ENCODE measurements around the gene HMGXB3.

The HMGXB3 gene

DNA sequence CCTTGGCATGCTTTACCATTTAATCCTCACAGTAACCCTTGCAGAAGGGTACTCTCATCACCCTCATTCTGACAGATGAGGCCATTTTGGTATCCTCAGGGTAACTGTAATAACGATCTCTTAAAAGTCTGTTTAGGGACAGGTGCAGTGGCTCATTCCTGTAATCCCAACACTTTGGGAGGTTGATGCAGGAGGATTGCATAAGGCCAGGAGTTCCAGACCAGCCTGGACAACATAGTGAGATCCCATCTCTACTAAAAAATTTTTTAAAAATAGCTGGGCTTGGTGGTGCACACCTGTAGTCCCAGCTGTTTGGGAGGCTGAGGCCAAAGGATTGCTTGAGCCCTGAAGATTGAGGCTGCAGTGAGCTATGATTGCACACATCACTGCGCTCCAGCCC is 54.0 kb downstream of the HMGXB3 start:
- DNase-seq: no peak

GRCh38 chr5:150055326-150056074 is 55.0 kb downstream of the HMGXB3 start:
- DNase-seq: no peak

DNA sequence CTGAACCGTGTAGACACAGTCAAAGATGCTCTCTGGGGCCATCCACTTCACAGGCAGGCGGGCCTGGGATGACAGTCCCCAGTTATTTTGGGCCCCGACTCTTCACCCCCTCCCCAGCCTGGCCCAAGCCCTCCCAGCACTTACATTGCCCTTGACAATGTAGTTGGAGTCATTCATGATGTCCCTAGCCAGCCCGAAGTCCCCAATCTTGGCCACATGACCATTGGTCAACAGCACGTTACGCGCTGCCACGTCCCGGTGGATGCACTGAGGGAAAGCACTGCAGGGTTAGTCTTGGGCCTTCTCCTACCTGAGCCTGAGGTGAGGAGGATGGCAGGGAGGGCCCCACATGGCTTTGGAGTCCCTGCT is 55.5 kb downstream of the HMGXB3 start:
- DNase-seq: no peak

- no peak for DNase-seq
These were observed 56.5 kb downstream of the HMGXB3 start for GRCh38 chr5:150057052-150057451.

DNA sequence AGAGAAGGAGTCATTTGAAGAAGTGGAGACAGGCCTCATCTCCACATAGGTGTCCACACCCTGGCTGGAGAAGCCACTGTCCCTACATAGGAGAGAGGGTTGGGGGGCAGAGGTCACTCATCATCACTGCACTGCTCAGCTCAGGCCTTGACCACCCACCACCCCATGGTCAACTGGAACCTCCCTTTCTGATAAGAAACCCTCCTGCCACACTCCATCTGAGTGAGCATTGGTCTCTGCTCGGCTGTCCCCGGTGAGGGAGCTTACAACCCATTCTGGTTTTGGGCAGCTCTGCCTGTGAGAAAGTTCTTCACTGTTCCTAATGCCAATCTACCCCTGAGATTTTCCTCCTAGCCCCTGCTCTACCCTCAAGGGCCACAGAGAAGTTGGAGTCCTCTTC is 57.0 kb downstream of the HMGXB3 start:
- DNase-seq: no peak

- no peak for DNase-seq
These were observed 57.5 kb downstream of the HMGXB3 start for GRCh38 chr5:150057996-150058395.

DNA sequence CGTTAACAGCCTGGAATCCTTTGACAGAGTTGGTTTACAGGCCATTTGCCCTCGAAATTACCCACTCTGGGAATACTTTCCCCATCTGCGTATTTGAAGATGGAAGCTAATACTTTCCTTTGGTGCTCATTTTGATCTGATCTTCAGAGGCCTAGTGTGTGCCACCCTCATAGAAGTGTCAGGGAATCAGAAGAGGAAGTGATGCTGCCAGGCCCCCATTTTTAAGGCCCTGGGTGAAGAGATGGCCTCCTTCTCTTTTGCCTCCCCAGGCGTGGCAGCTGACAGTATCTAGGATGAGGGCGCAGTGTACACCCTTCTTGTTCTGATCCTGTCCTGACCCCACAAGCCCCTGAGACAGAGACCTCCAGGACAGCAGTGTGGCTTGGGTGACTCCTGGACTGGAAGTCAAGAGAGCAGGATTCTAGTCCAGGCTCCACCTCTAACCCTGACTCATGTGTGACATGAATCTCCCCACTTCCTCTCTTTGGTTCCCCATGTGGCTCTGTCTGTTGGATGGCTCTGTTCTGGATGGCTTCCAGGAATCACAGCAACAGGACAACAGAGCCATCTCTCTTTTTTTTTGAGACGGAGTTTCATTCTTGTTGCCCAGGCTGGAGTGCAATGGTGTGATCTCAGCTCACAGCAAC is 58.1 kb downstream of the HMGXB3 start:
- no peak for DNase-seq

GRCh38 chr5:150059623-150060022 is 59.1 kb downstream of the HMGXB3 start:
- no peak for DNase-seq

- DNase-seq: no peak
These were observed 59.9 kb downstream of the HMGXB3 start for GRCh38 chr5:150060471-150060870.

DNA sequence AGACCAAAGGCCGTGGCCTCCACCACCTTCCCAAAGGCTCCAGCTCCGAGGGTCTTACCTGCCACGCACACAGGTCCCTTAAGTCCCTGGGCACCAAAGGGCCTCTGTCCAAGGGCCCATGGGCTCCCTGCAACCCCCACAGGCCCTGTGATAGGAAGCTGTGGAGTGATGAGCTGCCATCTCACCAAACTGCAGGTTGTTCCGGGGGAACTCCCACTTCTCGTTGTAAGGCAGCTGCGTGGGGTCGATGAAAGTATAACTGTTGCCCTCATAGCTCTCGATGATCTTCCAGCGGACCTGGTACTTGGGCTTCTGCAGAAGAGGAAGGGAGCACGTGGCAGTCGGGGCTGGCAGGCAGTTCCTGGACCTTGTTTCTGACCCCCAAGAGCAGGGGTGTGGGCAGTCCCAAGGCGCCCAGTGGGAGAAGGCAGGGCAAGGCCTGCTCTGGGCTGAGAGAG is 61.0 kb downstream of the HMGXB3 start:
- no peak for DNase-seq

GRCh38 chr5:150062216-150062922 is 61.8 kb downstream of the HMGXB3 start:
- no peak for DNase-seq

DNA sequence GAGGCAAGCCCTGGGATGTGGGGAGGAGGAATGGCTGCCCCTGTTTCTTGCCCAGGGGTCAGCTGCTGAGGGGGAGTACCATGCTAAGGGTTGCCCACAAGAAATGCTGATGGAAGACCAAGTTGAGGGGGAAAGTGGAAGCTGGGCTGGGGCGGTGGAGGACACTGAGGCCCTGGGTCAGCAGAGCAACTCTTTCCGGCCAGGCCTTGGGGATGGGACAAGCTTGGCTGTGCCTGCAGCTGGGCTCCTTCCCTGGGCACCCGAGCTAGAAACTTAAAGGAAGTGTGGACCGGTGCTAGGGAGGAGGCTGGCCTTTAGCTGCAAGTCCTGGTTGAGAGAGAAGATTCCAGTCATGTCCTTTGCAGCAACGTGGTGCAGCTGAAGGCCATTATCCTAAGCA is 63.1 kb downstream of the HMGXB3 start:
- DNase-seq: no peak

DNA sequence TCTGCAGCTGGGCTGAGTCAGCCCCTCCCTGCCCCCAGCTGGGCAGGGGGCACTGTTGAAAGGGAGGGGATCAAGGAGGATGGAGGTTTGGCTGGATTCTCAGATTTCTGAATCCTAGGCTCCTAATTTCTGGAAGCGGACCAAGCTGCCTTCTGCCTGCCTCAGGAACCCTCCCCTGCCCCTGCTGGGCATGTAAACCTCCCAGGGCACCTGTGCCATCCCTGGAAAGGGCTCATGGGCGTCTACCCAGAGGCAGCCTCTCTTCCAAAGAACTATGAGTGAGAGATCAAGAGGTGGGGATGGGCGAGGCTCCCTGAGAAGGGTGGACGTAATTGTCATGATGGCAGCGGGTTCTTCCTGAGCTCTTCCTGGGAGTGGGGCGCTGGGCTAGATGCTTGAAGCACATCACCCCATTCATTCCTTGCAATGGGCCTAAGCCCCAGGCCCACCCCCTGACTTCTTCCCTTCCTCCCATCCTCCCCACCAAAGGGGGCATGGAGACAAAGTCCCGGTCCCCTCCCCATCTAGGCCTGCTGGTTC is 64.2 kb downstream of the HMGXB3 start:
- no peak for DNase-seq

GRCh38 chr5:150065346-150065745 is 64.8 kb downstream of the HMGXB3 start:
- no peak for DNase-seq

DNA sequence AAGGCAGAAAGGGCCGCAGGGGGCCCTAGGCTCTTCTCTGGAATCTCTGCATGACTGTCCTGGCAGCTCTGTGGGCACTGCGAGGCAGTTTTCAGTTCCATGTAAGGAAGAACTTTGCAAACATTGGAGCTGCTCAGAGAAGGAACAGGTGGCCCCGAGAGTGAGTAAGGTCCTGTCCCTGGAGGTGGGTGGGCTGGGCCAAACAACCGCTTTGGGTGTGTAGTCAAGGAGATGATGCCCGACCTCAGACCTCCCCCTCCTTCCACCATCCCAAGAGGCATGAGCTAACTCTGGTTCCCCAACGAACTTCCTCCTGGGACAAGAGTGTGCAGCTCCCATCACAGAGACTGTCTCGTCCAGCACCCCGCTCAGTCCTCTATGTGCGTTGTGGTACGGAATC is 65.3 kb downstream of the HMGXB3 start:
- DNase-seq: no peak

DNA sequence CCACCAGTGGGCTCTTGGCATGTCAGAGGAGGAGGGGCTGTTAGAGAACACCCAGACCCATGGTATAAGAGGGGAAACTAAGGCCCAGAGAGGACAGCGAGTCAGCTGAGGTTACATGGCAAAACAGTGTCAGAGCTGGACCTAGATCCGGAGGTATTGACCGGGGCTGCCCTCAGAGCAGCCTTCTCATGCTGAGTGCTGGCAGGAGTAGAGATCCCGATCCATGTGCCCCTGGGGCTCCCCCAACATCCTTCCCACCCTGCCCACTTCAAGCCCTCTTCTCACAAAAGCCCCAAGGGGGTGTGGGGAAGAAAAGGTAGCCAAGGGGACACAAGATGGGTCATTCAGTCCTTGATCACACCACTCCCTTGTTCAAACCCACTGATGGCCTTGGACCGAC is 65.9 kb downstream of the HMGXB3 start:
- DNase-seq: no peak

- DNase-seq: no peak
These were observed 66.4 kb downstream of the HMGXB3 start for GRCh38 chr5:150066901-150067396.

DNA sequence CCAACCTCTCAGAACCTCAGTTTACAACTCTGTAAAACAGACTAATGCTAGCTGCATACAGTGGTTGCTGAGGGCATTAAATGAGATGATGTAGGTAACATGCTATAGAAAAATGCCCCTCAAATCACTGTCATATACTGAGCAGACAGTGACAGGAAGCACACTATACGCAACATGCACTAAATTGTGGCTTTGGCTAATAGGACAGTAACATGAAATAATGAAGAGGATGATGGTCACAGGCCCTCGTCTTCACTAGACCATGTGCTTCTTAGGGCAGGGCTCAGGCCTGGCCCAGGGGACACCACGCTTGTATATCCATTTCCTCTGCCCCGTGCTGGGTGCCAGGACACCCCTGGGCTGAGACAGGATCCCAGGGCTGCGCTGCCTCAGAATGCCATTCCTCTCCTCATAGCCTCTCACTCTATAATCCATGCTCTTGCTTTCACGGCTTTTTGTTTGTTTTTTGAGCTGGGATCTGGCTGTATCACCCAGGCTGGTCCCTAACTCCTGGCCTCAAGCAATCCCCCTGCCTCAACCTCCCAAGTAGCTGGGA is 66.9 kb downstream of the HMGXB3 start:
- DNase-seq: no peak

GRCh38 chr5:150068071-150068470 is 67.5 kb downstream of the HMGXB3 start:
- DNase-seq: no peak

DNA sequence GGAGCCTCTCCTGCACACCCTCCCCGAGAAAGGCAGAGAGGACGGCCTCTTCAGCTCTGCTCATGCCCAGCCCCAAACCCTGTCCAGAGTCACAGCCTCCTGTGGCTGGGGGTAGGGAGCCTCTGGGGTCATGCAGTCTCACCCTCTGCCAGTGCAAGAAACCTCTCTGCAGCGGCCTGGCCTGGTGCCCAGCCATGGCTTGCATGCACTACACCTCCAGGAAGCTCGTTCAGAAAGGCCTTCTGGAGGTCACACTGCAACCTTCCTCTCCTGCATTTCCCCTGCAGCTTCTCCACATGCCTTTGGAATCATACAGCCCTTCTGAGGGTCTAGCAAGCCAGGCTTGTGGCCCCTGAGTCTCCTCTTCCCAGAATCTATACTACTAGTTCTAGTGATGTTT is 67.9 kb downstream of the HMGXB3 start:
- no peak for DNase-seq

DNA sequence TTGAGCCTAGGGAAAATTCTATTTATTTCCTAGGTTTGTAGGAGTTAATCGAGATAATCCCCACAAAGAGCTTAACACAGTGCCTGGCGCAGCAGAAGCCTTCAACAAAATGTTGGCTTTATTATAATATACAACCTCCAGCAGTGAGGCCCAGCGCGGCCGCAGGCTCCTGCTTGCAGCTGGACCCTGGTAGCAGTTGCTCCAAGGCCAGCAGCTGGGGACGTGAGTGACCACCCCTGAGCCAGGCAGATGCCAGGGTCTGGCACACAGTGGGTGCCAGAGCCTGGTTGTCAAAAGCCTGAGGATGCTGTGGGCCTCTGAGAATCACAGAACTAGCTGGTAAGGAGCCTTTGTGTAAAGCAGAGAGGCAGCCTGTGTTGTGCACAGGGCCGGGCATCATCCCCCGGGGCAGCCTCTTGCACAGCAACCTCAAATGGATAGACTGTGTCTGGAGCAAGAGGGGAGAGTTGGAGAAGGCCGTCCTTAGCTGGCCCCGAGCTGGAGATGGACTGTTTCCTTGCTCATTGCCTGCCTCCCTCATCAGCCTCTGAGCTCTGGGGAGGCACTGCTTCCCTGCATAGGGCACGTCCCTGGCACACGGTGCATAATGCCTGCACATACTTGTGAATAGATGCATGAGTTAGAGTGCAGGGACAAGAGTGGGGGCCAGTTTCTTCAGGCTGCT is 68.6 kb downstream of the HMGXB3 start:
- DNase-seq: no peak

All from stimulated activated CD4-positive, alpha-beta T cell treated with anti-CD3 and anti-CD28 coated beads, Interleukin-4, amount 100 ng/mL, for 24 hours (primary cell).